BJ (cell line): ENCODE results near the gene KCNK2. TPM values are rescaled to one million over a fixed set of nuclear protein-coding genes. Genes with fewer than 3 reads are reported as not detected.

Experiments
- CTCF ChIA-PET: fragments of 350-600 bp; formaldehyde crosslinking; extraction: SDS; loops from one replicate; lab custom pipeline; 2021; ENCODE audit warnings: antibody characterized with exemption, inconsistent platforms; lab: Yijun Ruan, JAX
- POLR2A ChIA-PET: fragments of 300-600 bp; sonication (Branson Sonifier 250); formaldehyde crosslinking; extraction: SDS; loops from one replicate; lab custom pipeline; 2021; ENCODE audit warnings: antibody characterized with exemption; lab: Charles Lee
- DNase-seq: peaks from one replicate; pipeline ENCODE4 v3.0.0-alpha.2; 2011; ENCODE audit warnings: low read depth
- H3K27me3 ChIP-seq: 2 replicates; pipeline ENCODE4 v1.6.0; 2011; ENCODE audit warnings: low read length; ENCODE audit not compliant: control insufficient read depth, insufficient read depth
- H3K36me3 ChIP-seq: 2 replicates; pipeline ENCODE4 v1.5.1; 2011; ENCODE audit warnings: low read length; ENCODE audit not compliant: control insufficient read depth, insufficient read depth
- H3K4me3 ChIP-seq: 2 replicates; pipeline ENCODE4 v1.5.1; 2011; ENCODE audit warnings: low read depth, mild to moderate bottlenecking, control low read depth, low read length
- polyA plus RNA-seq: library from polyadenylated mRNA; depleted of rRNA; stranded (reverse); fragments of >200 nt; gene quantifications from 2 replicates; pipeline ENCODE4 v1.2.3, GENCODE V29; 2011
- TF ChIP-seq, protein P1 (sequence below): IDR thresholded peaks from 2 replicates; pipeline ENCODE4 v1.5.1; 2011; ENCODE audit warnings: low read depth, mild to moderate bottlenecking, control low read depth, inconsistent platforms, low read length, moderate library complexity; ENCODE audit not compliant: insufficient read depth

KCNK2 gene
- polyA plus RNA-seq, 1 experiment: 23.9 TPM

GRCh38 chr1:215119056-215119455 lies 36.5 kb downstream of the KCNK2 start:
- H3K36me3 ChIP-seq: no peaks in the 10 kb centered on the region
- TF ChIP-seq, protein P1, sequence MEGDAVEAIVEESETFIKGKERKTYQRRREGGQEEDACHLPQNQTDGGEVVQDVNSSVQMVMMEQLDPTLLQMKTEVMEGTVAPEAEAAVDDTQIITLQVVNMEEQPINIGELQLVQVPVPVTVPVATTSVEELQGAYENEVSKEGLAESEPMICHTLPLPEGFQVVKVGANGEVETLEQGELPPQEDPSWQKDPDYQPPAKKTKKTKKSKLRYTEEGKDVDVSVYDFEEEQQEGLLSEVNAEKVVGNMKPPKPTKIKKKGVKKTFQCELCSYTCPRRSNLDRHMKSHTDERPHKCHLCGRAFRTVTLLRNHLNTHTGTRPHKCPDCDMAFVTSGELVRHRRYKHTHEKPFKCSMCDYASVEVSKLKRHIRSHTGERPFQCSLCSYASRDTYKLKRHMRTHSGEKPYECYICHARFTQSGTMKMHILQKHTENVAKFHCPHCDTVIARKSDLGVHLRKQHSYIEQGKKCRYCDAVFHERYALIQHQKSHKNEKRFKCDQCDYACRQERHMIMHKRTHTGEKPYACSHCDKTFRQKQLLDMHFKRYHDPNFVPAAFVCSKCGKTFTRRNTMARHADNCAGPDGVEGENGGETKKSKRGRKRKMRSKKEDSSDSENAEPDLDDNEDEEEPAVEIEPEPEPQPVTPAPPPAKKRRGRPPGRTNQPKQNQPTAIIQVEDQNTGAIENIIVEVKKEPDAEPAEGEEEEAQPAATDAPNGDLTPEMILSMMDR: no peak
- no peak overlapping the region for H3K4me3 ChIP-seq
- ChIA-PET CTCF (interaction anchor here (1.0 kb wide), 1 partner anchor 63 kb away, joined by 3 read pairs; no protein-coding TSS in a partner anchor), POLR2A (no interaction called here)
- no peak for DNase-seq
- no peaks in the 10 kb centered on the region for H3K27me3 ChIP-seq

DNA sequence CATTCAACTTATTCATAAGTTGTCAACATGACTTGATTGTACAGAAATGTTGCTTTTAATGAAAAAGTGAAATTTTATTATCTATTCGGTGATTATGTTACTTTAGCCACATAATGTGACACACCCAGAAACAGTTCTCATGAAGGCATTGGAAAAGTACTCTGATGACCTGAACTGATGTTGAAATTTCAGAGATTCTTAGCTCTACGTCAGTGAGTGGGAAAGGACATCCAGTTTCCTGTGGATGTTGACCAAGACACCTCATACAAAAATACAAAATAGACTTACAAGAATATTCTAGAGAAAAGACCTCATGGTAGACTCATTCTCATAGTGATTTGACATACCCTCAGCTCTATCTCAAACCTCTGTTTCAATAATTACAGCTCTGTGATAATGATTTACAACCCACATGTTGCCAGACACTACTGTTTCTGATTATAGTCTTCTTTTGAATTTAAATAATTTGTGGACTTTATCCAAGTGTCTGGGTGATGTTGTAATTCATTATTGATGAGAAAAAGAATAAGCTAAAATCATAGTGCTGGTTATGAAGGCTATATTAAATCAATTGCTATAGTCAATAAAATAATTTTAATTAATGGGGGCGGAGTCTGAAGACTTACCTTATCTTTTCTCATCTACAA lies 37.3 kb downstream of the KCNK2 start:
- no peaks in the 10 kb centered on the region for H3K27me3 ChIP-seq
- no peaks in the 10 kb centered on the region for H3K36me3 ChIP-seq
- H3K4me3 ChIP-seq: no peak overlapping the region
- ChIA-PET POLR2A (no interaction called here), CTCF (no interaction called here)
- no peak for DNase-seq
- TF ChIP-seq, protein P1: no peak

DNA sequence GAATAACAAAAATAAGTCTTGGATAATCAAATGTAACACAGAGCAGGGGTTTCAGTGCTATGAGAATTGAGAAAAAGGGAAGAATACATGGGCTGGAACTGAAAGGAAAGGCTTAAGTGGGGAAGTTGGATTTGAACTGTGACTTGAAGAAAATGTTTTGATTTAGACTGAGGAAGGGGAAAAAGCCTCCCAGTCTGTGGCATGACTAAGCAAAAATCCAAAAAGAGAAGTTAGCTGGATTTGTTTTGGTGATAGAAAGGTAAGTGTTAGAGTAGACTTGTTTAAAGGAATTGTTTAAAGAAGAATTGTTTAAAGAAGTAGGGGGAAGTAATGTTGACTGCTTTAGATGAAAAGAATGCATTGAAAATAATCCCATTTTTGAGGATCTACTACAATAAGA lies 46.0 kb downstream of the KCNK2 start:
- ChIA-PET CTCF (no interaction called here), POLR2A (no interaction called here)
- Histone ChIP-seq H3K36me3 (no peaks in the 10 kb centered on the region), H3K27me3 (no peaks in the 10 kb centered on the region), H3K4me3 (no peak overlapping the region)
- TF ChIP-seq, protein P1: no peak
- DNase-seq: no peak

GRCh38 chr1:215131291-215131690 lies 48.8 kb downstream of the KCNK2 start:
- H3K4me3 ChIP-seq: no peak overlapping the region
- POLR2A ChIA-PET: no interaction called here
- no peaks in the 10 kb centered on the region for H3K27me3 ChIP-seq
- H3K36me3 ChIP-seq: no peaks in the 10 kb centered on the region
- CTCF ChIA-PET: no interaction called here
- TF ChIP-seq, protein P1: no peak
- DNase-seq: no peak

DNA sequence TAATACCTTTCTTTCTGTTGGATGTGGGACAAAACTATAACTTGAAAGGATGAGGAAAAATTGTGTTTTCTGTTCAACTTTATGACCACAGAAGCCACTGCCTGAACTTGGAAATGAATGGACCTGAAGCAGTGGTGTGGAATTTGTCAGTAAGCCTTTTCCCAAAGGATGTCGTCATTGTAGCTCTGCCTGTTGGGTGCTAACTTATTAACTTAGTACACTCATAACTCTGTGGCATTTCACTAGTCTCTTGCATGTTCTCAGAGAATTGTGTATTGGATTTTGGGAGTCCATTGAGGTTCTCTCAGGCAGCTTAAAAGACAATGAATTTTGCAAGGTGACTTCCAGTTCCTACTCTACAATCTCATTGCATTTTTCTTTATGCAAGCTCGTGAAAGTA lies 49.6 kb downstream of the KCNK2 start:
- ChIA-PET CTCF (interaction anchor here (0.7 to 1.2 kb wide), 2 partner anchors 460 to 490 kb away, joined by 3 read pairs; no protein-coding TSS in a partner anchor), POLR2A (no interaction called here)
- H3K36me3 ChIP-seq: no peaks in the 10 kb centered on the region
- DNase-seq: no peak
- no peak overlapping the region for H3K4me3 ChIP-seq
- H3K27me3 ChIP-seq: no peaks in the 10 kb centered on the region
- TF ChIP-seq, protein P1: no peak
